ENCODE results near the gene DHX29.

The DHX29 gene

GRCh38 chr5:55307383-55308253, at the start of gene DHX29, which contains the start of gene MTREX (continued):
- TF ChIP-seq ZNF341 (tag by site-specific recombination; IDR thresholded peaks at IDR 0.05; ENCODE audit: low read depth) (peak; percentile 87), HOXD13 (CRISPR knock-in tag; IDR thresholded peaks at IDR 0.05; ENCODE audit: borderline replicate concordance) (no peak), ZFP3 (tag by site-specific recombination; IDR thresholded peaks at IDR 0.05; ENCODE audit: low read depth) (no peak), IKZF3 (tag by site-specific recombination; IDR thresholded peaks at IDR 0.05) (peak; percentile 99), ZNF10 (tag by site-specific recombination; IDR thresholded peaks at IDR 0.05) (no peak), ZNF202 (tag by site-specific recombination; IDR thresholded peaks at IDR 0.05; ENCODE audit: borderline replicate concordance) (no peak), ZBTB11 (tag by site-specific recombination; conservative IDR thresholded peaks at IDR 0.05; ENCODE audit: low read depth) (peak; percentile 42; the same call in 1 of the 2 replicates), ZNF707 (tag by site-specific recombination; IDR thresholded peaks at IDR 0.05) (no peak), ZBTB8A (tag by site-specific recombination; IDR thresholded peaks at IDR 0.05) (peak; percentile 68), ZNF404 (tag by site-specific recombination; IDR thresholded peaks at IDR 0.05) (no peak), GLIS2 (tag by site-specific recombination; IDR thresholded peaks at IDR 0.05) (peak; percentile 30; the same call in 1 of the 2 replicates), ZNF660 (tag by site-specific recombination; IDR thresholded peaks at IDR 0.05) (peak; percentile 84), KLF8 (tag by site-specific recombination; IDR thresholded peaks at IDR 0.05) (peak; percentile 62), ZNF626 (tag by site-specific recombination; IDR thresholded peaks at IDR 0.05) (no peak), ZNF350 (tag by site-specific recombination; IDR thresholded peaks at IDR 0.05) (no peak), ZNF174 (tag by site-specific recombination; IDR thresholded peaks at IDR 0.05) (no peak), SALL2 (tag by site-specific recombination; IDR thresholded peaks at IDR 0.05; ENCODE audit: borderline replicate concordance) (no peak), ZNF600 (tag by site-specific recombination; IDR thresholded peaks at IDR 0.05) (peak; percentile 75), ZNF19 (tag by site-specific recombination; IDR thresholded peaks at IDR 0.05; ENCODE audit: low read depth) (peak; percentile 99), TCF7L2 (IDR thresholded peaks at IDR 0.05; ENCODE audit: borderline replicate concordance, low read depth, low read length) (no peak), ZBTB17 (tag by site-specific recombination; IDR thresholded peaks at IDR 0.05) (peak; percentile 95), ZNF555 (tag by site-specific recombination; conservative IDR thresholded peaks at IDR 0.05) (no peak), YY1 (tag by site-specific recombination; IDR thresholded peaks at IDR 0.05) (peak; percentile 94), ZNF792 (tag by site-specific recombination; IDR thresholded peaks at IDR 0.05) (no peak), ZNF324 (tag by site-specific recombination; IDR thresholded peaks at IDR 0.05) (peak; percentile 30; the same call in 1 of the 2 replicates), EGR2 (tag by site-specific recombination; IDR thresholded peaks at IDR 0.05; ENCODE audit: low read depth) (0 out of 2 replicates have a peak, but pooled peaks have one; percentile 31), ZNF112 (tag by site-specific recombination; IDR thresholded peaks at IDR 0.05) (no peak), ZNF621 (tag by site-specific recombination; IDR thresholded peaks at IDR 0.05) (no peak), ZNF623 (tag by site-specific recombination; IDR thresholded peaks at IDR 0.05) (no peak), MZF1 (tag by site-specific recombination; IDR thresholded peaks at IDR 0.05; ENCODE audit: borderline replicate concordance) (no peak; the same call in 1 of the 2 replicates)
- TF ChIP-seq, protein P1, sequence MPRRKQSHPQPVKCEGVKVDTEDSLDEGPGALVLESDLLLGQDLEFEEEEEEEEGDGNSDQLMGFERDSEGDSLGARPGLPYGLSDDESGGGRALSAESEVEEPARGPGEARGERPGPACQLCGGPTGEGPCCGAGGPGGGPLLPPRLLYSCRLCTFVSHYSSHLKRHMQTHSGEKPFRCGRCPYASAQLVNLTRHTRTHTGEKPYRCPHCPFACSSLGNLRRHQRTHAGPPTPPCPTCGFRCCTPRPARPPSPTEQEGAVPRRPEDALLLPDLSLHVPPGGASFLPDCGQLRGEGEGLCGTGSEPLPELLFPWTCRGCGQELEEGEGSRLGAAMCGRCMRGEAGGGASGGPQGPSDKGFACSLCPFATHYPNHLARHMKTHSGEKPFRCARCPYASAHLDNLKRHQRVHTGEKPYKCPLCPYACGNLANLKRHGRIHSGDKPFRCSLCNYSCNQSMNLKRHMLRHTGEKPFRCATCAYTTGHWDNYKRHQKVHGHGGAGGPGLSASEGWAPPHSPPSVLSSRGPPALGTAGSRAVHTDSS (tag by site-specific recombination; IDR thresholded peaks at IDR 0.05): no peak; the same call in 1 of the 2 replicates
- TF ChIP-seq, protein P2, sequence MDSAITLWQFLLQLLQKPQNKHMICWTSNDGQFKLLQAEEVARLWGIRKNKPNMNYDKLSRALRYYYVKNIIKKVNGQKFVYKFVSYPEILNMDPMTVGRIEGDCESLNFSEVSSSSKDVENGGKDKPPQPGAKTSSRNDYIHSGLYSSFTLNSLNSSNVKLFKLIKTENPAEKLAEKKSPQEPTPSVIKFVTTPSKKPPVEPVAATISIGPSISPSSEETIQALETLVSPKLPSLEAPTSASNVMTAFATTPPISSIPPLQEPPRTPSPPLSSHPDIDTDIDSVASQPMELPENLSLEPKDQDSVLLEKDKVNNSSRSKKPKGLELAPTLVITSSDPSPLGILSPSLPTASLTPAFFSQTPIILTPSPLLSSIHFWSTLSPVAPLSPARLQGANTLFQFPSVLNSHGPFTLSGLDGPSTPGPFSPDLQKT (IDR thresholded peaks at IDR 0.05; ENCODE audit: borderline replicate concordance, low read depth, low read length): no peak
- TF ChIP-seq, protein P3, sequence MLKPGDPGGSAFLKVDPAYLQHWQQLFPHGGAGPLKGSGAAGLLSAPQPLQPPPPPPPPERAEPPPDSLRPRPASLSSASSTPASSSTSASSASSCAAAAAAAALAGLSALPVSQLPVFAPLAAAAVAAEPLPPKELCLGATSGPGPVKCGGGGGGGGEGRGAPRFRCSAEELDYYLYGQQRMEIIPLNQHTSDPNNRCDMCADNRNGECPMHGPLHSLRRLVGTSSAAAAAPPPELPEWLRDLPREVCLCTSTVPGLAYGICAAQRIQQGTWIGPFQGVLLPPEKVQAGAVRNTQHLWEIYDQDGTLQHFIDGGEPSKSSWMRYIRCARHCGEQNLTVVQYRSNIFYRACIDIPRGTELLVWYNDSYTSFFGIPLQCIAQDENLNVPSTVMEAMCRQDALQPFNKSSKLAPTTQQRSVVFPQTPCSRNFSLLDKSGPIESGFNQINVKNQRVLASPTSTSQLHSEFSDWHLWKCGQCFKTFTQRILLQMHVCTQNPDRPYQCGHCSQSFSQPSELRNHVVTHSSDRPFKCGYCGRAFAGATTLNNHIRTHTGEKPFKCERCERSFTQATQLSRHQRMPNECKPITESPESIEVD (tag by site-specific recombination; IDR thresholded peaks at IDR 0.05): peak; percentile 64

Data from HEK293 (cell line).